NCI-H2029 (cell line): ENCODE data around the gene AMZ1.
"Not testable (repeated sequence)": the region's sequence is repeated elsewhere in the genome, so short reads cannot be mapped to it uniquely, and the experiment has no call there.

Experiments used
- DNase-seq: peaks from one replicate; lab custom pipeline; 2025; lab: John Stamatoyannopoulos, UW

Gene AMZ1

GRCh38 chr7:2691011-2691707, 3.2 kb downstream of the AMZ1 start:
- DNase-seq, result no peak

DNA sequence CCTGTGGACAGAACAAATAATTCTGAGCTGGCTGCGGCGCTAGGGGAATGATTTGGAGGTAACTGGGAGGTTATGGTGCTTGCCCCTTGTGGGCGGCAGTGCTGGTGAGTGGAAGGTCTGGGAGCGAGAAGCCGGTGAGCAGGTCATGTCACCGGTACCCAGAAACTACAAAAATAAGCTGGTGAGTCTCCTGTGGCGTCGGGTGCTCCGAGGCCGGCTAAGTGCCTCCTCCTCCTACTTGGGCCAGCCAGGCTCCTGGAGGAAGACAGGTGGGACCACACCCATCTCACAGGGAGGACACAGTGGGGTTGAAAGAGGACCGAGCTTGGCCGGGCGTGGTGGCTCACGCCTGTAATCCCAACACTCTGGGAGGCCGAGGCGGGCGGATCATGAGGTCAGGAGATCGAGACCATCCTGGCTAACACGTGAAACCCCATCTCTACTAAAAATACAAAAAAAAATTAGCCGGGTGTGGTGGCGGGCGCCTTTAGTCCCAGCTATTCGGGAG, 4.0 kb downstream of the AMZ1 start:
- DNase-seq, result not testable (repeated sequence)

GRCh38 chr7:2692543-2692942, 4.5 kb downstream of the AMZ1 start:
- DNase-seq, result no peak

- peak; percentile 22 for DNase-seq
These were observed 5.6 kb downstream of the AMZ1 start for GRCh38 chr7:2693420-2694121.

- DNase-seq, result not testable (repeated sequence)
These were observed 6.1 kb downstream of the AMZ1 start for GRCh38 chr7:2694122-2694436.

- DNase-seq, result peak; percentile 70
These were observed 10.7 kb downstream of the AMZ1 start for GRCh38 chr7:2698581-2699288.

DNA sequence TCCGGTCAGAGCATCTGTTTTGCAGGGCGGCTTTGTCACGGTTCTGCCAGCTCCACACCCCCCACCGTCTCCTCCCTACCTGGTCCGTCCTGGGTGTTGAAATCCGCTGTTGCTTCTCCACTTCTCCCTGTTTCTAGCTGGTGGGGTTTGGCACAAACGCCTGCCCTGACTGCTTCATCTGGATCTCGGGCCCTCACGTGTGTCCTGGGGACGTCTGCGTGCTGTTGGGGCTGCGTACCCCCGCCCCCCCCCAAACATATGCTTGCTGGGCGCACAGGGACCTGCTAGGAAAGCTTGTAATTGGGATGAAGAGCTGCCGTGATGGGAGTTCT, 11.3 kb downstream of the AMZ1 start:
- DNase-seq, result no peak

GRCh38 chr7:2700141-2700850, 12.3 kb downstream of the AMZ1 start:
- no peak for DNase-seq

- no peak for DNase-seq
These were observed 13.4 kb downstream of the AMZ1 start for GRCh38 chr7:2701424-2701823.

GRCh38 chr7:2701832-2702593, 14.0 kb downstream of the AMZ1 start:
- no peak for DNase-seq

GRCh38 chr7:2702594-2702957, 14.6 kb downstream of the AMZ1 start:
- no peak for DNase-seq

GRCh38 chr7:2705371-2706096, 17.5 kb downstream of the AMZ1 start:
- no peak for DNase-seq

- no peak for DNase-seq
These were observed 18.7 kb downstream of the AMZ1 start for GRCh38 chr7:2706685-2707126.

GRCh38 chr7:2707481-2707880, 19.5 kb downstream of the AMZ1 start:
- DNase-seq, result no peak

DNA sequence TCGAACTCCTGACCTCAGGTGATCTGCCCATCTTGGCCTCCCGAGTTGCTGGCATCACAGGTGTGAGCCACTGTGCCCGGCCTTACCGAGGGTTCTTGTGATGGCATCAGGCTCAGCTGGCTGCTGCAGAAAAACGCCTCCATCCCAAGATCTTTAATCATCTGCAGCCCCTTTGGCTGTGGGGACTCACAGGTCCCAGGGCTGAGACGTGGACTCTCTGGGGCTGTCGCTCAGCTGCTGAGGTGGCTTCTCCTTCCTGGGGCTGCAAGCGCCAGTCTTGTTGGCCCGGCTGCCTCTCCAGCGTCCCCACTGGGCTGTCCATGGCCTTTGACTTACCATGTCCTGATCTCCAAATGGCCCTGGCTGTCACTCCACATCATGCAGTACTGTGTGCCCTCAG, 20.0 kb downstream of the AMZ1 start:
- no peak for DNase-seq

DNA sequence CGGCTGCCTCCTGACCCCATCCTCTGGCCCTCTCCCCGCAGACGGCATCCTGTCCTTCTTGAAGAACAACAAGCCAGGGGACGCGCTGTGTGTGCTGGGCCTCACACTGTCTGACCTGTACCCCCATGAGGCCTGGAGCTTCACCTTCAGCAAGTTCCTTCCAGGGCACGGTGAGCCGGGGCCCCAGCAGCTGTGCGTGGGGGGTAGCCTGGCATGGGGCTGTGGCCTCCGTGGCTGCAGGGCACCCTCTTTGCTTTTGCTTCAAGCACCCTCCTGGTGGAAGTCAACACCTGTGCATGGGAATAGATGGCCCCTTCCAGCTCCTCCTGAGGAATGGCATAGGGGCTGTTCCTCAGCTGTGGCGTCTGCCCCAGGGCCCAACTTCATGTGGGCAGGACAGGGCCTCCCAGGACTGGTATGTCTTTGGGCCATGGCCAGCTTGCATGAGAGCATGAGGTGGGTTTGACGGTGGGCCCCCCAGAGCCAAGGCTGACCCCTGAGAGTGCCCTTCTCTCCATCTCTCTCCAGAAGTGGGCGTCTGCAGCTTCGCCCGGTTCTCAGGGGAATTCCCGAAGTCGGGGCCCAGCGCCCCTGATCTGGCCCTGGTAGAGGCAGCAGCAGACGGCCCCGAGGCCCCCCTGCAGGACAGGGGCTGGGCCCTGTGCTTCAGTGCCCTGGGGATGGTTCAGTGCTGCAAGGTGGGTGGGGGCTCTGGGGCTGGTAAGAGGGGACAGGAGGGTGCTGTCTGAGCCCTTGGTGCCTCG, 20.7 kb downstream of the AMZ1 start:
- DNase-seq, result no peak

- peak; percentile 67 for DNase-seq
These were observed 21.7 kb downstream of the AMZ1 start for GRCh38 chr7:2709553-2710285.

DNA sequence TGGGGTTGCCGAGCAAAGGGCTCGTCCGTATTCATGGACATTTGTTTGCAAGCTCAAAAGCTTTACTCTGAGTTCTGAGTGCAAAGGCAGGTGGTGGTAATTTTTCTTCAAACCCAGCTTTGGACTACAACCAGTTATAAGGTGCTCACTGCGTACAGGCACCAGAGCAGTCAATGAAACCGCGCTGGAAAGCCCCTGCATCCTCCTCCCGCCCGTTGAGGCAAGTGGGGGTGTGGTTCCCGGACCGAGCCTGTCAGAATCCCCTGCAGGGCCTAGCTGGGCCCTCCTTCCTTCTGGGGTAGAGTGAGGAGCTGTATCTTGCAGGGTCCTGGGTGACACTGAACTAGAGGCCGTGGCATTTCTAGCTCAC, 22.3 kb downstream of the AMZ1 start:
- no peak for DNase-seq

- DNase-seq, result no peak
These were observed 23.0 kb downstream of the AMZ1 start for GRCh38 chr7:2710901-2711551.
